Measurements from ENCODE around the gene MYBPHL. TPM values are rescaled to one million over a fixed set of nuclear protein-coding genes. Genes with fewer than 3 reads are reported as not detected.

The MYBPHL gene
- total and polyA plus RNA-seq, 2 donors (not counting 1 experiment from before 2014, with no cell fraction given), result not detected

GRCh38 chr1:109327285-109327684 is 20.5 kb upstream of the MYBPHL start:
- no peak for TF ChIP-seq EZH2 (IDR thresholded peaks at IDR 0.05; ENCODE audit: low read length, missing control alignments)
- TF ChIP-seq CTCF (conservative IDR thresholded peaks at IDR 0.05 in 1 of 2, IDR thresholded peaks at IDR 0.05 in 1 of 2; ENCODE audit: low read depth in 1 of 2, low read length in 2 of 2), result no peak
- DNase-seq (ENCODE audit: low read depth in 2 of 2), result peak in 1 of 2 donors; percentile 28
- Histone ChIP-seq H3K4me1 (ENCODE audit: control insufficient read depth, extremely low read depth, insufficient read depth, low read length) (no peaks in the 10 kb centered on the region), H3K4me3 (replicated peaks in 1 of 4; ENCODE audit: control extremely low read depth in 1 of 4, insufficient read depth in 1 of 4, low read depth in 3 of 4, low read length in 4 of 4) (no peak overlapping the region), H3K9ac (ENCODE audit: insufficient read depth, low read length) (no peak overlapping the region), H4K20me1 (ENCODE audit: control insufficient read depth, extremely low read depth, insufficient read depth, low read length) (no peaks in the 10 kb centered on the region), H3K9me3 (ENCODE audit: control insufficient read depth, insufficient read depth, low read depth, low read length) (no peaks in the 10 kb centered on the region), H2AFZ (ENCODE audit: low read length) (no peak overlapping the region), H3K27ac (ENCODE audit: insufficient read depth, low read length) (no peak overlapping the region), H3K27me3 (ENCODE audit: control insufficient read depth, insufficient read depth, low read length) (no peaks in the 10 kb centered on the region), H3K4me2 (ENCODE audit: extremely low read depth, insufficient read depth, low read length) (no peak overlapping the region), H3K36me3 (ENCODE audit: control insufficient read depth, insufficient read depth, low read length) (no peaks in the 10 kb centered on the region), H3K79me2 (ENCODE audit: control insufficient read depth, insufficient read depth, low read length) (no peaks in the 10 kb centered on the region)

- H3K36me3 ChIP-seq (ENCODE audit: control insufficient read depth, insufficient read depth, low read length), result peaks cover 1% of the 10 kb centered on the region
- H3K9me3 ChIP-seq (ENCODE audit: control insufficient read depth, insufficient read depth, low read depth, low read length), result no peaks in the 10 kb centered on the region
- no peaks in the 10 kb centered on the region for H3K27me3 ChIP-seq (ENCODE audit: control insufficient read depth, insufficient read depth, low read length)
- H2AFZ ChIP-seq (ENCODE audit: low read length), result no peak overlapping the region
- no peak overlapping the region for H3K4me2 ChIP-seq (ENCODE audit: extremely low read depth, insufficient read depth, low read length)
- H3K27ac ChIP-seq (ENCODE audit: insufficient read depth, low read length), result no peak overlapping the region
- no peak overlapping the region for H3K4me3 ChIP-seq (replicated peaks in 1 of 4; ENCODE audit: control extremely low read depth in 1 of 4, insufficient read depth in 1 of 4, low read depth in 3 of 4, low read length in 4 of 4)
- DNase-seq (ENCODE audit: low read depth in 2 of 2), result no peak
- TF ChIP-seq EZH2 (IDR thresholded peaks at IDR 0.05; ENCODE audit: low read length, missing control alignments) (no peak), CTCF (conservative IDR thresholded peaks at IDR 0.05 in 1 of 2, IDR thresholded peaks at IDR 0.05 in 1 of 2; ENCODE audit: low read depth in 1 of 2, low read length in 2 of 2) (no peak)
- H3K79me2 ChIP-seq (ENCODE audit: control insufficient read depth, insufficient read depth, low read length), result no peaks in the 10 kb centered on the region
- no peak overlapping the region for H3K9ac ChIP-seq (ENCODE audit: insufficient read depth, low read length)
- H3K4me1 ChIP-seq (ENCODE audit: control insufficient read depth, extremely low read depth, insufficient read depth, low read length), result no peaks in the 10 kb centered on the region
- H4K20me1 ChIP-seq (ENCODE audit: control insufficient read depth, extremely low read depth, insufficient read depth, low read length), result no peaks in the 10 kb centered on the region
Observed at GRCh38 chr1:109322974-109323373, 16.2 kb upstream of the MYBPHL start.

- TF ChIP-seq EZH2 (IDR thresholded peaks at IDR 0.05; ENCODE audit: low read length, missing control alignments) (no peak), CTCF (conservative IDR thresholded peaks at IDR 0.05 in 1 of 2, IDR thresholded peaks at IDR 0.05 in 1 of 2; ENCODE audit: low read depth in 1 of 2, low read length in 2 of 2) (no peak)
- Histone ChIP-seq H3K79me2 (ENCODE audit: control insufficient read depth, insufficient read depth, low read length) (no peaks in the 10 kb centered on the region), H3K9me3 (ENCODE audit: control insufficient read depth, insufficient read depth, low read depth, low read length) (no peaks in the 10 kb centered on the region), H3K36me3 (ENCODE audit: control insufficient read depth, insufficient read depth, low read length) (peaks cover 1% of the 10 kb centered on the region), H3K27me3 (ENCODE audit: control insufficient read depth, insufficient read depth, low read length) (no peaks in the 10 kb centered on the region), H3K4me2 (ENCODE audit: extremely low read depth, insufficient read depth, low read length) (no peak overlapping the region), H2AFZ (ENCODE audit: low read length) (no peak overlapping the region), H3K9ac (ENCODE audit: insufficient read depth, low read length) (no peak overlapping the region), H3K4me3 (replicated peaks in 1 of 4; ENCODE audit: control extremely low read depth in 1 of 4, insufficient read depth in 1 of 4, low read depth in 3 of 4, low read length in 4 of 4) (no peak overlapping the region), H3K4me1 (ENCODE audit: control insufficient read depth, extremely low read depth, insufficient read depth, low read length) (no peaks in the 10 kb centered on the region), H4K20me1 (ENCODE audit: control insufficient read depth, extremely low read depth, insufficient read depth, low read length) (no peaks in the 10 kb centered on the region), H3K27ac (ENCODE audit: insufficient read depth, low read length) (no peak overlapping the region)
- DNase-seq (ENCODE audit: low read depth in 2 of 2), result no peak
Observed at GRCh38 chr1:109319114-109319513, 12.3 kb upstream of the MYBPHL start.
